T1000 (cell line): Measurements from ENCODE around the gene EEF2.
"Not testable (repeated sequence)": the region's sequence is repeated elsewhere in the genome, so short reads cannot be mapped to it uniquely, and the experiment has no call there.

Source experiments
- DNase-seq: peaks from one replicate; lab custom pipeline; 2025; ENCODE audit warnings: mixed read lengths; lab: John Stamatoyannopoulos, UW

Gene EEF2

DNA sequence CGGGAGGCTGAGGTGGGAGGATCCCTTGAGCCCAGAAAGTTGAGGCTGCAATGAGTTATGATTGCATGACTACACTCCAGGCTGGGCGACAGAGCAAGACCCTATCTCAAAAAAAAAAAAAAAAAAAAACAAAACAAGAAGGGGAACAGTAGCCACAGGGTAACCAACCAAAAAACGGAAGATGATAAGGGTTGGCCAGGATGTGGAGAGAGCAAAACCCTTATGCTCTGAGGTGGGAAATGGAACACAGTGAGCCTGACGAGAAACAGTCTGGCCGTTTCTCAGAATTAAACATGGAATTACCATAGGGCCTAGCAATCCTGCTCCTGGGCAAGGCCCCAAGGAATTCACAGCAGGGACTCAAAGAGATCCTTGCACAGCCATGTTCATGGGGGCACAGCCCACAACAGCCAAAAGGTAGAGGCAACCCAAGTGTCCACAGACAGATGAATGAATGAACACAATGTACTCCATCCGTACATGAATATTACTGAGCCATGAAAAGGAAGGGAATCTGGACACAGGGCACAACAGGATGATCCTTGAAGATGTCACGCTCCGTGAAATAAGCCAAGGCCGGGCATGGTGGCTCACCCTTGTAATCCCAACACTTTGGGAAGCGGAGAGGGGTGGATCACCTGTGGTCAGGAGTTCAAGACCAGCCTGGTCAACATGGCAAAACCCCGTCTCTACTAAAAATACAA, 41.1 kb downstream of the EEF2 start:
- DNase-seq, result no peak

DNA sequence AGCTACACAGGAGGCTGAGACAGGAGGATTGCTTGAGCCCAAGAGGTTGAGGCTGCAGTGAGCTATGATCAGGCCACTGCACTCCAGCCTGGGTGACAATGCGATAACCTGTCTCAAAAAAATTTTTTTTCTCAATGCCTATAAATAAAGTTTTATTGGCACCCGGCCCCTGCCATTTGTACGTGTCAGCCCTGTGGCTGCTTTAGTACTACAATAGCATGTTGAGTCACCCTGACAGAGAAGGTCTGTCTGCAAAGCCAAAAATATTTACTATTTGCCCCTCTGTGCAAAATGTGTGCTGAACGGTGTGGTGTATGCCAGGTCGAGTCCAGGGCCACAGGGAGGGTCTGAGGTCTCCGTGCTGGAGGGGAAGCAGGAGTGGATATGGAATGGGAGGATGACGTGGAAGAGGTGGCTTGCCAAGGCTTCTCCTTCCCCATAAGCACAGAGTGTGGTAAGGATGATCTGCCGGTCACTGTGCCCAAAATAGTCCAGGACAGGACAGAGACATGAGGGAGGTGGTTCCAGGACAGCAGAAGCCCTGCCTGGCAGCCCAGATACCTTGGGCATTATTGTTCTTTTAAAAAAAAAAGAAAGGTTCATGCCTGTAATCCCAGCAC, 42.4 kb downstream of the EEF2 start:
- DNase-seq, result no peak

DNA sequence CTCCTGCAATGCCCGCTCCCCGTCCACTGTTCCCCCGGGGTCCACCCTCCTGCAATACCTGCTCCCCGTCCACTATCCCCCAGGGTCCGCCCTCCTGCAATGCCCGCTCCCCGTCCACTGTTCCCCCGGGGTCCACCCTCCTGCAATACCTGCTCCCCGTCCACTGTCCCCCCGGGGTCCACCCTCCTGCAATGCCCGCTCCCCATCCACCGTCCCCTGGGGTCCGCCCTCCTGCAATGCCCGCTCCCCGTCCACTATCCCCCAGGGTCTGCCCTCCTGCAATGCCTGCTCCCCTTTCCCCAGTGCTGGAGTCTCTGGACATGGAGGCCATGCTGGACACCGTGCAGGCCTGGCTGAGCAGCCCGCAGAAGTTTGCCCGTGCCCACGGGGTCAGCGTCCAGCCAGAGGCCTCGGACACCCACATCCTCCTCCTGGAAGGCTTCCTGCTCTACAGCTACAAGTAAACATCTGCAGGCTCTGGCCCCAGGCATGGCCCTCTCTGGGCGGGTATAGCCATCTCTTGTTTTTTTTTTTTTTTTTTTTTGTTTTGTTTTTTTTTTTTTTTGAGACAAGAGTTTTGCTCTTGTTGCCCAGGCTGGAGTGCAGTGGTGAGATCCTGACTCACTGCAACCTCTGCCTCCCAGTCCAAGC, 46.8 kb downstream of the EEF2 start:
- not testable (repeated sequence) for DNase-seq

DNA sequence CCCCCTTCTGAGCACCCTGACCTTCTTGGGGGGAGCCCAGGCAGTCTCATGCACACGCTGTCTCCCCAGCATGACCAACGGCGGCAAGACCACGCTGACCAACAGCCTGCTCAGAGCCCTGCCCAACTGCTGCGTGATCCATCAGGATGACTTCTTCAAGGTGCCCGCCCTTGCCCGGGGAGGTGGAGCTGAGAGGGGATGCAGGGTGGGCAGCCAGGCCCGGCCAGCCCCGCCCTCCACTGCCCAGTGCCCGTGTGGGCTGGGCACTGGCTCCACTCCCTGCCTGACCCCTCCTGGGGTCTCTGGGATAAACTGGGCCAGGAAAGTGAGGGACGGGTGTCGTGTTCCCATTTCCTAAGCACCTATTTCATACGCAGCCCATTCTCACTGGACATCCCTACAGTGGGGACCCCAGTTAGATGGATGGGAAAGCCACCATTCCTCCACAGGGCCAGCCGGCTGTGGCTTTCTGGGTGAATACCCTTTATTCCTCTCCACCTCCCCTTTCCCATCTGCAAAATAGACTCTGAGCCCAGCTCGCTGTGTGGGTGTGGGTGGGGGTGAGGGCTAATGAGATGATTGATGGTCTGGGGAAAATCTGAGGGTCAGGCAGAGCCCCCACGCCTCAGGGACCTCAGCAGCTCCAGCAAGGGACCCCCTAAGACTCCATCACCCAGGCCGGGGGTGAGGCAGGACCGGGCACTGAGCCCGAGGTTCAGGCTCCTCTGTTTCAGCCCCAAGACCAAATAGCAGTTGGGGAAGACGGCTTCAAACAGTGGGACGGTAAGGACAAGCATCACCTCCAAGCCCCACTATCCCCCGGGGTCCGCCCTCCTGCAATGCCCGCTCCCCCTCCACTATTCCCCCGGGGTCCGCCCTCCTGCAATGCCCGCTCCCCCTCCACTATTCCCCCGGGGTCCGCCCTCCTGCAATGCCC, 48.5 kb downstream of the EEF2 start:
- DNase-seq, result no peak

DNA sequence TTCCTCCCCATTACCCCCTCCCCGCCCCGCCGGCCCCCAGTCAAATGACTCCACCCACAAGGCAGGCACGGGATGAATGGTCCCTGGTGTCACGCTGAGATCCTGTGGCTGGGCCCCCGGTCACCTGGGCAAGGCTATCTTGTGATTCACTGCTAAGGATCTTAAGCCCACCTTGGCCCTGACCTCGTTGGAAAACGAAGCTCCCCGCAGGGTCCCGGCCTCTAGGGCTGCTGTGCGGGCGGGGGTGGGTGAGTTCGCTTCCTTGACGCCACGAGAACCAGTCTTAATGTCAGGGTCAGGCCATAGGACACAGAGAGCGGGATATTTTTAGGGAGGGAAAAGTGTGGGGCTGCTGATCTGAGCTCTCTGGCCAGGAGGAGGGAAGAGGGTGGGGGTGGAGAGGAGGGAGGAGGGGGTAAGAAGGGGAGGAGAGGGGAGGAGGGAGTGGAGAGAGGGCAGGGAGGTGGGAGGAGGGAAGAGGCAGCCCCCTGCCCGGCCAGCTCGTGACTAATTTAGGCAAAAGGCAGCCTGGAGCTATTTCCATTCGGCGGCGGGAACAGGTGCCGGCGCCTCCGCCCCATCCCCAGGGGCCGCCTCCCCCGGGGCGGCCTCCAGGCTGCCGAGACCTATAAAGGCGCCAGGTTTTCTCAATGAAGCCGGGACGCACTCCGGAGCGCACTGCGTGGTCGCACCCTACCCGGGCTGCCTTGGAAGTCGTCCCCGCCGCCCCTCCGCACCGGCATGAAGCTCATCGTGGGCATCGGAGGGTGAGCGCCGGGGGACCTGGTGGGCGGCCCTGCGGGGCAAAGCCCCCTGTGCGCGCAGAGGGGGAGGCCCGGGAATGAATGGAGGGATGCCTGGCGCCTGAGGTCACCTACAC, 52.1 kb downstream of the EEF2 start, which contains the start of gene NMRK2:
Gene NMRK2 (plus strand): TSS at position 139 of the 880 bp plus-strand sequence. CDS start 603 bp downstream, at position 742.
- DNase-seq, result no peak

DNA sequence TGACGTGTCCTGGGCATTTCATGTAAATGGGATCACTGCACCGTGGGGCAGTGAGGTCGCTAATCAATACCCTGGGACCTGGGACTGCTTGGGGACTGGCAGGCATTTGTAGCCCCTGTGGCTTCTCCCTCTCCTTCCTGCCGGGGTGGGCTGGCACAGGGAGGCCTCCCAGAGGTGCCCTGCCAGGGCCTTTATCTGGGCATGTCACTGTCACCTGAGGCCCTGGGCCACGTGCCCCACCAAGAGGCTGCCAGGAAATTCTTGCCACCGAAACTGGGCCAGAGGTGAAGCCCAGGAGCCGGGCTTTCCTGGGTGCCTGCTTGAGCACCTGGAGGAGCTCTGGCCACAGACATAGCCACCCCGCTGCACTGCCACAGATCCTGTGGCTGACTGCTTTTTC, 54.2 kb downstream of the EEF2 start:
- DNase-seq, result no peak
